Mesendoderm (in vitro differentiated cells): ENCODE results near the gene MAST4.
"Not testable (repeated sequence)": the region's sequence is repeated elsewhere in the genome, so short reads cannot be mapped to it uniquely, and the experiment has no call there.

Experiments used
- DNase-seq: peaks from one replicate; pipeline ENCODE4 v3.0.0; 2013
- H2AK5ac ChIP-seq: 2 replicates; pipeline ENCODE4 v1.6.1; 2013; ENCODE audit warnings: low read length, inconsistent platforms
- H2BK120ac ChIP-seq: 2 replicates; pipeline ENCODE4 v1.6.1; 2013; ENCODE audit warnings: low read depth, mild to moderate bottlenecking, low read length, moderate library complexity, mixed read lengths
- H2BK15ac ChIP-seq: replicated peaks from 2 replicates; pipeline ENCODE4 v1.6.1; 2013; ENCODE audit warnings: low read depth, mild to moderate bottlenecking, moderate library complexity
- H2BK5ac ChIP-seq: 2 replicates; pipeline ENCODE4 v1.6.1; 2013; ENCODE audit warnings: low read length, inconsistent platforms
- H3K18ac ChIP-seq: 2 replicates; pipeline ENCODE4 v1.6.1; 2013; ENCODE audit warnings: mild to moderate bottlenecking, low read length, mixed read lengths
- H3K23ac ChIP-seq: one replicate; pipeline ENCODE4 v1.6.1; 2013; ENCODE audit warnings: low read length
- H3K27ac ChIP-seq: 2 replicates; pipeline ENCODE4 v1.5.1; 2013; ENCODE audit warnings: low read depth, mild to moderate bottlenecking, inconsistent platforms, low read length, moderate library complexity
- H3K27me3 ChIP-seq: 2 replicates; pipeline ENCODE4 v1.6.1; 2013; ENCODE audit warnings: low read length, control low read depth, mild to moderate bottlenecking, inconsistent platforms; ENCODE audit not compliant: insufficient read depth, poor library complexity
- H3K36me3 ChIP-seq: 2 replicates; pipeline ENCODE4 v1.6.1; 2013; ENCODE audit warnings: low read length, inconsistent platforms; ENCODE audit not compliant: control insufficient read depth, insufficient read depth
- H3K4ac ChIP-seq: one replicate; pipeline ENCODE4 v1.6.1; 2013; ENCODE audit warnings: low read depth, mild to moderate bottlenecking, low read length, moderate library complexity
- H3K4me1 ChIP-seq: 2 replicates; pipeline ENCODE4 v1.6.1; 2013; ENCODE audit warnings: low read depth, low read length, inconsistent platforms; ENCODE audit not compliant: control insufficient read depth
- H3K4me2 ChIP-seq: 2 replicates; pipeline ENCODE4 v1.6.1; 2013; ENCODE audit warnings: low read length
- H3K4me3 ChIP-seq: 2 replicates; pipeline ENCODE4 v1.5.1; 2013; ENCODE audit warnings: mild to moderate bottlenecking, low read length
- H3K56ac ChIP-seq: one replicate; pipeline ENCODE4 v1.6.1; 2013; ENCODE audit warnings: low read length
- H3K79me1 ChIP-seq: 2 replicates; pipeline ENCODE4 v1.6.1; 2013; ENCODE audit warnings: low read length, inconsistent platforms
- H3K79me2 ChIP-seq: 2 replicates; pipeline ENCODE4 v1.6.1; 2013; ENCODE audit warnings: mild to moderate bottlenecking, low read length; ENCODE audit not compliant: control insufficient read depth, insufficient read depth
- H3K9ac ChIP-seq: 2 replicates; pipeline ENCODE4 v1.6.1; 2013; ENCODE audit warnings: low read length, inconsistent platforms
- H4K5ac ChIP-seq: one replicate; pipeline ENCODE4 v1.6.1; 2013; ENCODE audit warnings: low read length
- H4K8ac ChIP-seq: one replicate; pipeline ENCODE4 v1.6.1; 2013; ENCODE audit warnings: low read depth, mild to moderate bottlenecking, control low read depth, low read length, moderate library complexity
- WGBS: extraction: QIAGEN DNeasy Blood & Tissue Kit; methylation state at CpG from one replicate; pipeline ENCODE4 v1.1.7; 2013; ENCODE audit warnings: low lambda C conversion rate, missing lambda C conversion rate; ENCODE audit not compliant: insufficient coverage; ENCODE audit errors: extremely low coverage; 5-methylcytosine and 5-hydroxymethylcytosine counted together

Gene MAST4

GRCh38 chr5:66822906-66823305, 226.7 kb downstream of the MAST4 start:
- no CpG with 5 or more reads among the region's 2 CpGs for WGBS

GRCh38 chr5:66824476-66824875, 228.3 kb downstream of the MAST4 start:
- Histone ChIP-seq H2AK5ac (no peak overlapping the region), H3K4me3 (no peak overlapping the region), H2BK120ac (no peak overlapping the region), H4K8ac (no peak overlapping the region), H3K27ac (no peak overlapping the region), H3K79me1 (no peaks in the 10 kb centered on the region), H3K4ac (no peak overlapping the region), H3K4me2 (no peak overlapping the region), H4K5ac (no peak overlapping the region), H2BK5ac (no peak overlapping the region), H3K36me3 (no peaks in the 10 kb centered on the region), H3K9ac (no peak overlapping the region), H2BK15ac (no peak overlapping the region), H3K27me3 (no peaks in the 10 kb centered on the region), H3K79me2 (no peaks in the 10 kb centered on the region), H3K4me1 (peaks cover 5% of the 10 kb centered on the region), H3K23ac (no peak overlapping the region), H3K56ac (no peak overlapping the region), H3K18ac (no peak overlapping the region)
- no CpG with 5 or more reads among the region's 4 CpGs for WGBS
- DNase-seq: no peak

More at GRCh38 chr5:66822906-66823305, 226.7 kb downstream of the MAST4 start:
- not testable (repeated sequence) for H3K4me1 ChIP-seq, H3K36me3 ChIP-seq, H3K56ac ChIP-seq, H2BK120ac ChIP-seq, H4K5ac ChIP-seq, H2BK15ac ChIP-seq, H3K27me3 ChIP-seq, H3K9ac ChIP-seq, H3K79me1 ChIP-seq, H3K27ac ChIP-seq, H3K18ac ChIP-seq, H4K8ac ChIP-seq, H3K4me2 ChIP-seq, H3K4me3 ChIP-seq, H2AK5ac ChIP-seq, H3K79me2 ChIP-seq, H3K23ac ChIP-seq, H3K4ac ChIP-seq, H2BK5ac ChIP-seq
- DNase-seq: peak; percentile 84

- Histone ChIP-seq H2BK5ac (no peak overlapping the region), H3K4me2 (no peak overlapping the region), H2AK5ac (no peak overlapping the region), H3K36me3 (no peaks in the 10 kb centered on the region), H3K27ac (no peak overlapping the region), H3K27me3 (no peaks in the 10 kb centered on the region), H2BK15ac (peak overlapping the region; percentile 46), H3K23ac (no peak overlapping the region), H3K79me1 (no peaks in the 10 kb centered on the region), H3K18ac (peak overlapping the region; percentile 41), H2BK120ac (no peak overlapping the region), H3K56ac (no peak overlapping the region), H3K4me1 (peaks cover 5% of the 10 kb centered on the region), H4K8ac (no peak overlapping the region), H3K4me3 (no peak overlapping the region), H3K4ac (peak overlapping the region; percentile 36), H4K5ac (no peak overlapping the region), H3K9ac (no peak overlapping the region), H3K79me2 (no peaks in the 10 kb centered on the region)
- no peak for DNase-seq
- WGBS: no CpG with 5 or more reads among the region's 7 CpGs
Measured at GRCh38 chr5:66826263-66826662, 230.1 kb downstream of the MAST4 start.

- H3K4me1 ChIP-seq: peaks cover 5% of the 10 kb centered on the region
- H3K79me1 ChIP-seq: no peaks in the 10 kb centered on the region
- no peak overlapping the region for H4K8ac ChIP-seq
- H3K4me2 ChIP-seq: no peak overlapping the region
- no peak for DNase-seq
- H2BK120ac ChIP-seq: no peak overlapping the region
- peak overlapping the region; percentile 36 for H3K4ac ChIP-seq
- H3K4me3 ChIP-seq: no peak overlapping the region
- H3K36me3 ChIP-seq: no peaks in the 10 kb centered on the region
- no peaks in the 10 kb centered on the region for H3K79me2 ChIP-seq
- no CpG with 5 or more reads among the region's 3 CpGs for WGBS
- peak overlapping the region; percentile 46 for H2BK15ac ChIP-seq
- H2BK5ac ChIP-seq: no peak overlapping the region
- H3K23ac ChIP-seq: no peak overlapping the region
- peak overlapping the region; percentile 41 for H3K18ac ChIP-seq
- no peak overlapping the region for H2AK5ac ChIP-seq
- no peaks in the 10 kb centered on the region for H3K27me3 ChIP-seq
- no peak overlapping the region for H3K56ac ChIP-seq
- H3K27ac ChIP-seq: no peak overlapping the region
- H4K5ac ChIP-seq: no peak overlapping the region
- H3K9ac ChIP-seq: no peak overlapping the region
Measured at GRCh38 chr5:66826696-66827095, 230.5 kb downstream of the MAST4 start.

- H3K27me3 ChIP-seq: no peaks in the 10 kb centered on the region
- no peak overlapping the region for H4K8ac ChIP-seq
Measured at GRCh38 chr5:66828046-66828547, 231.9 kb downstream of the MAST4 start.

More at GRCh38 chr5:66828046-66828547, 231.9 kb downstream of the MAST4 start:
- Histone ChIP-seq H3K79me1 (no peaks in the 10 kb centered on the region), H4K5ac (no peak overlapping the region), H3K4ac (no peak overlapping the region), H3K9ac (peak overlapping the region; percentile 8), H3K4me1 (peaks cover 5% of the 10 kb centered on the region), H2BK120ac (no peak overlapping the region), H3K18ac (no peak overlapping the region), H3K36me3 (no peaks in the 10 kb centered on the region), H2BK5ac (no peak overlapping the region), H3K27ac (no peak overlapping the region), H2BK15ac (no peak overlapping the region), H3K79me2 (no peaks in the 10 kb centered on the region), H2AK5ac (no peak overlapping the region), H3K23ac (no peak overlapping the region), H3K4me2 (peak overlapping the region; percentile 70), H3K4me3 (no peak overlapping the region), H3K56ac (peak overlapping the region; percentile 51)
- no CpG with 5 or more reads among the region's 5 CpGs for WGBS
- DNase-seq: peak; percentile 69
